ENCODE data around the gene DOCK1.

The DOCK1 gene

DNA sequence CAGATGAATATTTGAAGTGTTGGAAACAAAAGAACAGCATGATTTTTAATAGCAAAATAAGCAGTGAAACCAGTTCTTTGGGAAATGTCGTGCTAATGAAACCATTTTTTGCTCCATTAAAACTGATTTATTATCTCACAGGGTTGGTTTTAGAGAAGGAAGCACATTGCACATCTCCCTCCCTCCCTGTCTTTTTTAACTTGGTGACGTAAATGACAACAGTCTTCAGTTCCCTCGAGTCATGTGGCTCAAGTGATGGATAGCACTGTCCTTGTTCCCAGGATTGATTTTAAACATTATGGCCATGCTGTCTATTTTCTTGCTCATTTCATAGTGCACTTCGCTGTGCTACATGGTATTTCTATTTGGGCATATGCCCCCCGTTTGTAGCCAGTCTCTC, 105.9 kb downstream of the DOCK1 start:
- DNase-seq (ENCODE audit: low spot score): no peak

DNA sequence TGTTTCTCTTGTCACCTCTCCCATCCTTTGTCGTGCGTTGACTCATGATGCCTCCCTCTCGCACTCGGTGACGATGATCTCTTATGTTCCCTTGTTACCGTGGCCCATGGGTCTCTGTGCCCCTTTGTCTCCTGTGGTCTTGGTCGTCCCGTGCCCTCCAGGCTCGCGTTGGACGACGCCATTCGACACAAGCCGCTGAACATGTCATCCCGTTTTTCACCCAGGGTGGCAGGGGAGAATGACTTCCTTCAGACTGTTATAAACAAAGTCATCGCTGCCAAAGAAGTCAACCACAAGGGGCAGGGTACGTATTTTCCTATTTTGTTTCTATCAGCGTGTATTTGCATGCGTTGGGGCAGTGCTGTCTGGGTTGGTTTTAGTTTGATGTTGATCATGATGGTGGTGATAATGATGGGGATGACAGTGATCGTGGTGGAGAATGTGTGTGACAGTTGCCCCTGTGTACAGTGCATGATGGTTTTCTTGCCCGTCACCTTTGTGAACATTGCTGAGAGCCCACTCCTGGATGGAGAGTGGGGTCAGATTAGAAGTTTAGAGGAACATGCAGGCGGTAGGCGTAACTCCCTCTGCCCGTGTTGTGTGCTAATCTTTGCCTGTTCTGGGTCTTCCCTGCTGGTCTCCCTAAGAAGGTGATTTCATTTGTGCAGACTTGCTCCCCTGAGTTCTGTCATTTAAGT, 107.0 kb downstream of the DOCK1 start:
- DNase-seq (ENCODE audit: low spot score): no peak

DNA sequence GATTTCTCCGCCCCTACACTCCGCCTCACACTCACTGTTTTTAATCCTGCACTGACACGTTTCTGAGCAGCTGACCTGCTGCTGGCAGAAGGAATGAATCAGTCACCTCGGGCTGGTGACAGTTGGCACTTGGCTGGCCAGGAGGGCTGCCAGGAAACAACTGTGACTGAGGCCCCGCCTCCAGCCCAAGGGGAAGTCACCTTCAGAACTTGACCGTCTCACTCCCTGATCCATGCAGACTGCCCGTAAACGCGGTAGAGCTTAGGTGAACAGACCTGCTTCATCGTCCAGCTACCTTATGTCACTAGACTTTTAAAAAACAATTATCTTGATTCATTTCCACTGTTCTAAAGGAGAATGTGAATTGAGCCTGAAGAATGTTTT, 107.5 kb downstream of the DOCK1 start:
- DNase-seq (ENCODE audit: low spot score): no peak

DNA sequence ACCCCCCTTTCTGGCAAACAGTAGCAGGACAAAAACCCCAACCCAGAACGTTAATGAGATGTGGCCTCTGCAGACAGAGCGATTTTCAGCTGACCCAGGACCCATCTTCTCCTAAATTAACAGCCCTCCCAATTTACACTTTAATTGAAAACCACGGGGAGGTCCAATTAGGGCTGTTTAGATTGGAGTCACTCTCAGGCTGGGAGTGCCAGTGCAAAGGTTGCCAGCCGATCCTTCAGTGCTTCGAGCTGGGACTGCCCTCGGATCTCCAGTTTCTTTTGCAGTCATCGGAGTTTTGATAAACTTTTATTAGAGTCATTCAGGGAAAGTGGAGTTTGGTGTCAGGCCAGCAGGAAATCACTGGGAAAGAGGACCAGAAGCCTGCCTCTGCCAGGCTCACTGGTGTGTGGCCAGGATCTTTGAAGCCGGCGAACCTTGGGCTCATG, 108.0 kb downstream of the DOCK1 start:
- DNase-seq (ENCODE audit: low spot score): no peak

DNA sequence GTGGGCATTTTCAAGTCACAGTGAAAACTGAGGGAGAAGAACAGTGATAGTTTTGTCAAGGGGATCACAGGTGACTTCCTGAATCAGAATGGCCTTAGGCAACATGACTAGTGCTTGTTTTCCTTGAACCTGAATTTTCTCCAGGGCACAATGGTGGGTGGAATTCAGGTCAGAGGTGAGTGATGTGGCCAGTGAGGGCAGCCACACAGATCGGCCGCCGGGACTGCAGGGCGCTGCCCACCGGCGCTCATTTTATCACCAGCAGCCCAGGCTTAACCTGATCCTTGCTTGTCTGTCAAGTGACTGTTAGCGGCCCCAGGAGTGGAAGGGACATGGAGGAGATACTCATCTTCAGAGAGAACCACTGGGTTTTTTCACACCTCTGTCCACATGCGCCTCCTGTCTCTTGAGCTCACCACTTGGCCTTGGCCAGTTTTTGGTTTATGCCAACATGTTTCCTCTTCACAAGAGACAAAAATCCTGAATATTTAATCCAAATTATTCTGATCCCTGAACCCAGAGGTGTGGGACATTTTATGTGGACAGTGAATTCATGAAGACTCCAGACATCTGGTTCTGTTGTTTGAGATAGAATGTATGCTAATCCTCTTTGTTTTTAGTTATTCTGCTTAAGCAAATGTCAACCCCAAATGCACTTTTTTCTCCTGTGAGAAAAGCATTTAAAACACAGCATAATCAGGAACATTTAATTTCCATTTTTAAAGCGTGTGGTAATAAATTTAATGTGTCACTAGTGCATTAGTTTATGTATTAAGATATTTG, 108.7 kb downstream of the DOCK1 start:
- no peak for DNase-seq (ENCODE audit: low spot score)

DNA sequence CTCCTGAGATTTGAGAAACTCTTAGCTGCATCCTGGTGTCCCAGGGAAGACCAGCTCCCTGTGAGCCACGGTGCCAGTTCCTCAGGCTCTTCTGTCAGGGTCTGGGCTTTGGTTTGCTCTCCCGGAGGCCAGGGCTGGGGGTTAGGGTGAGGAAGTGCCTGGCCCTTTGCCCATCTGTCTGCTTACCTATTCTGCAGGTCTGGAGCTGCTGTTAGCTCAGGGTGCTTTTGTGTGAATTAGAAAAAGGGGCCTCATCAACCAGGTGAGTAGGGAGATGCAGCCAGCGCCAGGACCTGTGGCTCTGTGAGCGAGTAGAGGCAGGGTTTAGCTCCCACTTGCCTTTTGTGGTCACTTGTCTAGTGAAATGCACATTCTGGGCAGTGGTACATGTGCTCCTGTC, 109.4 kb downstream of the DOCK1 start:
- DNase-seq (ENCODE audit: low spot score): no peak

DNA sequence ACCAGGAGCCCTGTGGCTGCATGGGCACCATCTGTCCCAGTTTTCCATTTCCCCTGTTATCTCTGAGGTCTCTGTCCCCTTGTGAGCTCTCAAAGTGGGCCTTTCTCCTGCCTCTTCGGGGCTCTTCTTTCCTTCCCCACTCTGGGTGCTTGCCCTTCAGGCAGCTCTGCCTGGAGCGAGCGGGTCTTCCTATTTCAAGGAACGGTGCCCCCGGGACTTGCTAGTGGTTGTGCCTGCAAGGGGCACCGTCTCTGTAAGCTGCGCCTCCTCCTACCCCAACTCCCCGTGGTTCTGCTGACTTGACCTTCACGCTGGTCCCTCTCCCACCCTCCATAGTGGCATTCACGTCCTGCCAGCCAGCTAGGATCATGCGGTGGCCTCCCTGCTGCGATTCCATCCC, 110.1 kb downstream of the DOCK1 start:
- no peak for DNase-seq (ENCODE audit: low spot score)

DNA sequence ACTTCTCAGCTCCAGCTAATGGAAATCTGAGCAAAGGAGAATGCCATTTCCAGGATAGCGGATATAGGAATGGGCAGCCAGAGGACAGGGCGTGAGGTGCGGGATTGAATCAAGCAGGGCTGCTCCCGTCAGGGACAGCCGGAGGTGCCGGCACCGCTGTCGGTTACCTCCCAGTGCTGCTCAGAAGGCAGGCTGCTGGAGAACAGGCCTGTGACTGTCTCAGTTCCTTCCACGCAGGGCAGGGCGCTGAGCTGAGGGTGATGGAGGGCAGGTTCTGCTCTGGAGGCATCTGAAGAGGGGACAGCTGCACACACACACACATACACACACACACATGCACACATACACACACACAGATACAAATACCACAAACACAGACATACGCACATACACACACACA, 111.1 kb downstream of the DOCK1 start:
- no peak for DNase-seq (ENCODE audit: low spot score)

DNA sequence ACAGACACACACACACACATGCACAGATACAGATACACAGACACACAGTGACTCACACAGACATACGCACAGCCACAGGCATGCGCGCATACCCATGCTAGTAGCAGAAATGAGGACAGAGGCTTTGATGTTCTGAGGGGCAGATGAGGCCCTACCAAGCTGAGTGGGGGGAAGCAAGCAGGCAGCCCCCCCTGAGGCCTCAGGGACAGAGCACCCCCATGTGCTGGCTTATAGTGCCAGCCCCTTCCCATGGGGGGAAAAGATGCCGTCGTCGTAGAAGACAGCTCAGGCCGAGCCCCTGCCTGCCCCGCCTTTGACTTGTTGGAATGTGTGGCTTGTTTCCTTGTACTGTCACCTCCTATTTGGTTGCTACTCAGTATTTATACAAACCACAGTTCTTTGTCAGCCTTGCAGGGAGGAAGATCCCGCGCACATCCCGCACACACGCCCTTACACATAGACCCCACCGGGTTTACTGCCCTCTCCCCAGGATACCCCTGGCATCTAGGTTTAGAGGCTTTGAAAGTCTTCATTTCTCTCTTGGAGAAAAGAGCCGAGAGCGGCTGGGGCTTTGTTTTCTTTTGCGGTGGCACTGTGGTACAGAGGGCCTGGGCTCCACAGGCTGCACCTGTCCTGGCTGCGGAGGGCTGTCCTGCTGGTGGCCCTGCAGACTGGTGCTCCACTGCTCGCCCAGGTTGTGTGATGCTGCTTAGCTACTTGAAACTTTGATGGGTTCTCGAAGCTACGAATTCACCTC, 112.5 kb downstream of the DOCK1 start:
- no peak for DNase-seq (ENCODE audit: low spot score)

DNA sequence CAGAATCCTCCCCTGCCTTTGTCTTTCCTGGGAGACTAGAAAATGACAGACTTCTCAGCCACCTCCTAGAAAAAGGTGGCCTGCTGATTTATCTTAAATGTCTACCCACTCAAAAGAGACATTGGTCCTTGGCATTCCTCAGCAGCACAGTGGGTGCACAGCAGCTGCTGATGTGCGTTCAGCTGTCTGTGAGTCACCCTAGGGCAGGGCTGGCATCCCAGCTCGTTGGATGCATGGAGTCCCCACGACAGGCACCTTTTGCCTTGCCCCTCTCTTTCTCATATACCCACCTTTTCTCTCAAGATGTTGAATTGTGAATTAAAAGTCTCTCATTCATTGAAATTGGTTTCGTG, 113.0 kb downstream of the DOCK1 start:
- DNase-seq (ENCODE audit: low spot score): no peak

DNA sequence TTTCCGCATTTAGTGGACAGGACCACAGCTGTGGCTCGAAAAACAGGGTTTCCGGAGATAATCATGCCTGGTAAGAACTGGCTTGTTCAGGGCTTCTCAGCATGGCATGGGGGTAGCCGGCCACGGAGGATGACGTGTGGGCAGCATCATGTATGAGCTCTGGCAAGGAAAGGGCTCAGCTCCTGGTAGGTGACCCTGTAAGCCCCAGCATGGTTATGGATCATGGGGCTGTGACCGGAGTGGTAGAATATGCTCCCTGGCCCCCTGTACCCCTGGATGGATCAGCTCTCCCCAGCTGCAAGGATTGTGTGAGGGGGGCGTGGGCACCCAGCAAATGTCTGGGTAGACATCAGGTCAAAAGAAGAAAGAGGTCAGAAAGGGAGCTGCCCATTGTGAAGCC, 113.5 kb downstream of the DOCK1 start:
- no peak for DNase-seq (ENCODE audit: low spot score)

DNA sequence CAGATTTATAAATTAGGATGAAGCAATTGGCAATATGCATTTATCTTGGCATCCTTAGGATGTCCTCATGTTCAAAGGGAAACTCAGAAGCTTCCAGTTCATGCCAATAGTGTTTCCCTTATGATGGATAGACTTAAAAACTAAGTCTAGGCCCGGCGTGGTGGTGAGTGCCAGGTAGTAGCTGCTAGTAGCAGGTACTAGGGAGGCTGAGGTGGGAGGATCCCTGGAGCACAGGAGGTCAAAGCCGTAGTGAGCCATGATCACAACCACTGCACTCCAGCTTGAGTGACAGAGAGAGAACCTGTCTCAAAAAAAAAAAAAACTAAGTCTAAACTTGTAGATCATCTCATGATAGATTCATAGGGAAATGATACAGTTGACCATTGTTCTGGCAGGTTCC, 115.0 kb downstream of the DOCK1 start:
- no peak for DNase-seq (ENCODE audit: low spot score)

DNA sequence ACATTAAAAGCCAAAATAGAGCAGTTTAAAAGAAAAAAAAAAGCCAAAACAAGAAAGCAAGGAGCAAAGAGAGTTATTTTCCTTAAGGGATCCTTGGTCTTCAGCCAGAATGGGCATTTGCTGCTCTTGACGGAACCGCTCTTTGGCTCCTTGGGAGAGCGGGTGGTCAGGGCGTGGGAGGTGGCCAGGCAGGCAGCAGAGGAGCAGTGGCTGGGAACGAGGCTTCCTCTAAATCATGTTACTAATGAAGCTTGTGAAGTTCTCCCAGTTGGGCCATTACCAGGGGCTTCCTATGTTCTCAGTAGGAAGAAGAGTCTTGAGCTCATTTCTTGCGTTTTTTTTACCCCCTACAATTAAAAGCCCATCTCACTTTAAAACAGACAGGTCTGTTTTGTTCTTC, 116.6 kb downstream of the DOCK1 start:
- DNase-seq (ENCODE audit: low spot score): no peak

DNA sequence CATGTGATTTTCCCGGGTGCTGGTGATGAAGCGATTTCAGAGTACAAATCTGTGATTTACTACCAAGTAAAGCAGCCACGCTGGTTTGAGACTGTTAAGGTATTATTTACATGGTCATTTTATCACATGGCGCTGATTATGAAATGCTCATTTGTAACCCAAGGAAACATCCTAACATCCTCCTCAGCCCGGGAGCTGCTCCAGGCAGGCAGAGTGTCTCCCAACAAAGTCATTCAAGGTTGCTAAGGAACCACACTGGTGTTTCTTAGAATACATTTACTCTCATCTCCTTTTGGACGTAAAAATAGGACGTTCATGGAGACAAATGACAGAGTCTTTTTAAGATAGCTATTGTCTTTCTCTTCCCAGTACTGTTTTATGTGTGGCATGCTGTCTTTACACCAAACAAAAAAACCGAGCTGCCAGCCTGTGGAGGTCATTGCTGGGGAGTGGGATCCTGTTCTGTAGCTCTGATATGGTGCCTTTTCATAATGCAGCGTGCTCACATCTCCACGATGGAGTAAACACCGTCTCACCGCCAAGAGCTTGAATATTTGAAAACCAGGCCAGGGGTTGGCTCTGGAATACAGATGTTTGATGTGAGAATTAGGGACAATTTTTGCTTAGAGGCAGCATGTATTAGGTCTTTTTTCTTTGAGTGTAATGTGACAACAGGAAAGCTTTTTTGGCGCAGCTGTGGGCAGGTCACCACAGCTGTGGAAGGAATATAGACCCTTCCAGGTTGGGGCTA, 119.6 kb downstream of the DOCK1 start:
- DNase-seq (ENCODE audit: low spot score): no peak

DNA sequence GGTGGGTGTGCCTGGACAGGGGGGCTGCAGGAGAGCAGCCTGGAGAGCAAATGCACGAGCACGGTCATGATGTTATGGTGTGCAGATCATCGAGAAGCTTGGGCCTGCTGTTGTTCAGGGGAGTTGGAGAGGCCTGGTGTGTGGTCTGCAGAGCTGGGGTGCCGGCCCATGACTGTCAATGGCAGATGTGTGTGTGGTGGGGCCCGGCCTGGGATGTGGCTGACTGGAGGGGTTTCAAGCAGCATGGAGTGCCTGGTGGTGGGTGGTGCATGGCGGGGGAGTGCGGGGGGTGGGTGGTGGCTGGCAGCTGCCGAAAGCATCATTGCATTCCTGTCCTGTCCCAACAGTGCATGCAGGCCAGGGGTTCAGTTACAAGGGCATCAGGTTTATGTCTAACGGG, 122.6 kb downstream of the DOCK1 start:
- no peak for DNase-seq (ENCODE audit: low spot score)

DNA sequence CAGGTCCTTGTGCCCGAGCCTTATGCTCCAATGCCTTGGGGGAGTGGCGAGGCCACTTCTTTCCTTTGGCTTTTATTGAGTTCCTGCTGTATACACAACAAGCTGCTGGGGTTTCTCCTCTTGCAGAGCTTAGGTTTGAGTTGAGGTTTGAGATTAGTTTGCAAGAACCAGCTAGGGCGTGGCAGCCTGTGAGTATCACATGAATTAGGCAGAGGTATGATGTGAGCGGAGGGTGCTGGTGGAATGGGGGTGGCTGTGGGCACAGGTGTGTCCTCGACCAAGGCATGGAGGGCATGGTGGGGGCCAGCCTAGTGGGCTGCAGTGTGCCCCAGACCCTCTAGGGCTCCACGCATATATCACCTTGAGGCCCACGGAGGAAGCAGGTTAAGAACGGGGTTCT, 123.3 kb downstream of the DOCK1 start:
- no peak for DNase-seq (ENCODE audit: low spot score)

DNA sequence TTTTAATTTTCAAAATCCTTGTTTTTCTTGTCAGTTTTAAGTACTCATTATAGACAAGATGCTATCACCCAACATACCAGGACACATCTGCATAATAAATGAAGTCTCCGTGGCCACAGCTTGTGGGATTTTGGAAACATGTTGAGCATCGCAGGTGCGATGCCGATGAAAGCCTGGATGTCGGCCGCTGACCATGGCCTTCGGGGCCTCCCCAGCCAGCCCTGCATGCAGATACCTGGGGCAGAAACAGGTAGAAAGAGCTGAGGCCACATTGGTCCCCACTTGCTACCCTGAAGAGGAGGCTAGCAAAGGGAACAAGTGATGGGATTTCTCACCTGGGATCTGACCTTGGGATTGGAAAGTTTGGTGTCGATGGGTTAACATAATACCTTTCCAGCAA, 123.8 kb downstream of the DOCK1 start:
- no peak for DNase-seq (ENCODE audit: low spot score)

DNA sequence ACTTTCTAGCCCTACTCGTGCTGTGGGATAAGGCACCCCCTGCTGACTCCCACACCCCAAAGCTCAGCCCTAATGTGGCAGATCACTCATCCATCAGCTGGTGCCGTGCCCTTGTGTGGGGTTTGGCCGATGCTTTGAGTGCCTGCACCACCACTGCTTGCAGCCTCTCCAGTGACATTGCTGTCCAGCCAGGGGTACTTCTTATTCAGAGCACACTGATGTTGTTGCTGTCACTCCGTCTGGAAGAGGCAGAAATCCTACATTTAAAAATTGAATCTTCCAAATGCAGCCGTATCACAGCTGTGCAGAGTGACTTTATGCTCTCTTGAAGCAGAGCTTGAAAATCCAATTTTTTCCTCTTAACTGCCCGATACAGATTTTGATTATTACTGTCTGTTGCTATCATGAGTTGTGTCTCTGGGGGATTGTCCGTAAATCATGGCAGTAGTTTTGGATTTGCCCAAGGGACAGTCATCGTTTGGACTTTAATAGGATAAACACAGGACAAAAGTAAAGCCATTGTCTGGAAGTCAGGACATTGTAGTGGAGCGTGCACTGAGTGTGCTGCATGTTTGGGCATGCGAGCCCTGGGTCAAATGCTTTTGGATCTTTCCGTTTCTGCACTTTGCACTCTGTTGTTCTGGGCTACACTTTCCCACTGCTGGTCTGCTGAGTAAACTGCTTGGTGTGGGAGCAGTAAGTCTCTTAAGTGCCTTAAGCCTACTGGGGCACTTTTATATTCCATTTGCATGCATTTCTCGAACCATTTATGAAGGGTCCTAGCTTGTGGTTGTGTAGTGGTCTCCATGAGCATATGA, 128.2 kb downstream of the DOCK1 start:
- no peak for DNase-seq (ENCODE audit: low spot score)

DNA sequence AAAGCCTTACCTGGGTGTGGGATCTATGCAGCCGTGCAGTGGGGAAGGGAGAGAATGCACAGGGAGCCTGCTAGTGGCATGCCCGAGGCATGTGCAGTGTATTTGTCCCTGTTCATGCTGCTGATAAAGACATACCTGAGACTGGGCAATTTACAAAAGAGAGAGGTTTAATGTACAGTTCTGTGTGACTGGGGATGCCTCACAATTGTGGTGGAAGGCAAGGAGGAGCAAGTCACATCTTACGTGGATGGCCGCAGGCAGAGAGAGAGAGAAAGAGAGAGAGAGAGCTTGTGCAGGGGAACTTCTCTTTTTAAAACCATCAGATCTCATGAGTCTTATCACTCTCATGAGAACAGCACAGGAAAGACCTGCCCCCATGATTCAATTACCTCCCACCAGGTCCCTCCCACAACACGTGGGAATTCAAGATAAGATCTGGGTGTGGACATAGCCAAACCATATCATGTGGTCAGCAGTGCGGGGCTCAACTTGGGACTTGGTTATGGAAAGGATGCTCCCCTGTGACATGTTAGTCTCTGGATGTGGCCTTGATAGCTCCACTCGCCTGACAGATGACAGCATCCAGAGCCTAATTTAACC, 128.9 kb downstream of the DOCK1 start:
- DNase-seq (ENCODE audit: low spot score): no peak

DNA sequence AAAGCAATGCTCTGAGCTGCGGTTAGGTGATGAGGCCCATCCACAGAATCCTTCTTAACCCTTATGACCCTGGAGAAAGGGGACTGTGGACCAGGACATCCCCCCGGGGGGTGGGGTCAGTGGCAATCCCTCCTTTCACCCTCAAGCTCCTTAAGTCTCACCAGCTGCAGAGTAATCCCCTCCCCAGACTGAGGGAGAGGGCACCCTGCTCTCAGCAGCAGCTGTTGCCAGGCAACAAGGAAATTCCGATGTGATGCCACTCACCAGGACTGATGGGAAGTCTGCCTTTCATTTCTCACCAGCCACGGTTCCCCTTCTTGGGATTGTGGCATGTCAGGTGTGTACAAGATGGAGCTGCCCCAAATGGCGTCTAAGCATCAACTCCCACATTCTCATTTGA, 129.6 kb downstream of the DOCK1 start:
- DNase-seq (ENCODE audit: low spot score): no peak

DNA sequence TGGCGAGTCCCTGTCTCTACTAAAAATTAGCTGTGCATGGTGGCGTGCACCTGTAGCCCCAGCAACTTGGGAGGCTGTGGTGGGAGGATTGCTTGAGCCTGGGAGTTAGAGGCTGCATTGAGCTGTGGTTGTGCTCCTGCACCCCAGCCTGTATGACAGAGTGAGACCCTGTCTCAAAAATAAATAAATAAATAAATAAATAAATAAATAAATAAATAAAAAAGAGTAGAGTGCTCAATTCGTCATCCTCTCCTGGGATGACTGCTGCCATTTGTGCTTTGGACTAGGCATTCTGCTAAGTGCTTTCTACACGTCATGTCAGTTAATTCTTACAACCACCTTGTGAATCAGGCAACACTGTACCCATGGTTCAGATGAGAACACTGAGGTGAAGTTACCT, 130.6 kb downstream of the DOCK1 start:
- no peak for DNase-seq (ENCODE audit: low spot score)

Measured in hematopoietic multipotent progenitor cell treated with erythropoietin and hydrocortisone succinate and interleukin-3 and kit ligand, for 15 days (in vitro differentiated cells).